T-helper 9 cell (primary cell): ENCODE results near the gene PPP4C.

ENCODE experiments used
- DNase-seq: peaks from one replicate; pipeline ENCODE4 v3.0.0-alpha.2; 2020

The PPP4C gene

DNA sequence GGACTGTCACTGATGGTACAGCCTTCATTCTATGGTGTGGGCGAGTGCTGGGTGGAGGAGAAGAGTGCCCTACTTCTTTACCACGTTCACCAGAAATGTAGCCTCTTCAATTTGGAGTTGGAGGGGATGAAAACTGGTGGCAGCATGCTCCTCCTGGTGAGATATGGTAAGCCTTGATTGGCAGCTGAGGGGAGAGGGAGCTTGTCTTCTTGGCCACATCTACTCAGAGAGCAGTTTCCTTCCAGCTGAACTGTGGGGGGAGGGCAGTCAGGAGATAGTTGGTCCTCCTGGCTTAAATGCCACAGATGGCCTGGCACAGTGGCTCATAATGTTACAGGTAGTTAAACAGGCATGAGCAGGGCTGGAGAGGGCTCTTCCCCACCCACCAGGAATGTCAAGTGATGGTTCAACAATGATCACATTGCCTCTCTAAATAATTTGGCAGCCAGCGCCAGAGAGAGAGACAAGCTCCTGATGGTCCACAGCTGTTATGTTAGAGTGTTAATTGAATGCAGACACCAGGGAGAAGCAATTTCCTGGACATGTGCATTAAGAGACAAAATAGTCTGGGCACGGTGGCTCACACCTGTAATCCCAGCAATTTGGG is 56.2 kb downstream of the PPP4C start:
- DNase-seq, result no peak

DNA sequence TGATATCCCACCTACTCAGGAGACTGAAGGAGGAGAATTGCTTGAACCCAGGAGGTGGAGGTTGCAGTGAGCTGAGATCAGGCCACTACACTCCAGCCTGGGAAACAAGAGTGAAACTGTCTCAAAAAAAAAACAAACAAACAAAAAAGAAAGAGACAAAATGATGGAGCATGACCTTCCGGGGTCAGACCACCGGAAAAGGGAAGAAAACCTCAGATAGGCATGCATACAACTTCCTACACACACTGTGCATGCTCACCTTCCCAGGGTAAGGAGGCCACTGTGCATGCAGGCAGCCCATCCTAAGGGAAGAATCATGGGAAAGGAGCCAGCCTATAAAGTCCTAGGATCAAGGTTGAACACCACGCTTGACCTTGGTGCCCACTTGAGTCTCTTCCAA is 56.8 kb downstream of the PPP4C start:
- no peak for DNase-seq
